HG03045 (cell line): ENCODE data around the gene SBF2.
"Not testable (repeated sequence)": the region's sequence is repeated elsewhere in the genome, so short reads cannot be mapped to it uniquely, and the experiment has no call there.

Experiments used
- ATAC-seq: cut with Tn5 transposase; IDR thresholded peaks from one replicate; pipeline ENCODE4 v1.9.1; 2021; ENCODE audit warnings: mild to moderate bottlenecking, moderate library complexity; ENCODE audit not compliant: unreplicated experiment

The SBF2 gene

GRCh38 chr11:10272132-10272531 lies 21.9 kb downstream of the SBF2 start:
- no peak for ATAC-seq

- no peak for ATAC-seq
Measured at GRCh38 chr11:10268746-10269488, 25.1 kb downstream of the SBF2 start.

GRCh38 chr11:10267821-10268220 lies 26.2 kb downstream of the SBF2 start:
- ATAC-seq, result no peak

- ATAC-seq, result no peak
Measured at GRCh38 chr11:10265936-10266335, 28.1 kb downstream of the SBF2 start.

GRCh38 chr11:10264716-10265115 lies 29.3 kb downstream of the SBF2 start:
- not testable (repeated sequence) for ATAC-seq

DNA sequence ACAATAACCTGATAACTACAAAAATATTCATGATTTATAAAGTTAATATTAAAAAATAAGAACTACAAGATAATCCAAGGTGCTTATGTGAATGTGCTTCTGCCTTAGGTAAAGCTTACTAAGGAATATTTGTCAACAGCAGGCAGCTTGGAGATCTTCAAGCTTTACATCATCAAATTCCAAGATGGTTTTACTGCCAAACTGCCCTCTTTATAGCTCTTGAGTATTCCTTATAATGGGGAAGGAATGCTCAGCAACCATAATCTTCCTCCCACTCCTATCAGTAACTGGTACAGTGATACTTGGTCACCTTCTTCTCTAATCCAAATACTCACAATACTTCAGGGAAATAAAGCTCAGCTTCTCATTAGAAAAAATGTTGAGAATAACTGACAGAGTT lies 30.1 kb downstream of the SBF2 start:
- ATAC-seq, result no peak

DNA sequence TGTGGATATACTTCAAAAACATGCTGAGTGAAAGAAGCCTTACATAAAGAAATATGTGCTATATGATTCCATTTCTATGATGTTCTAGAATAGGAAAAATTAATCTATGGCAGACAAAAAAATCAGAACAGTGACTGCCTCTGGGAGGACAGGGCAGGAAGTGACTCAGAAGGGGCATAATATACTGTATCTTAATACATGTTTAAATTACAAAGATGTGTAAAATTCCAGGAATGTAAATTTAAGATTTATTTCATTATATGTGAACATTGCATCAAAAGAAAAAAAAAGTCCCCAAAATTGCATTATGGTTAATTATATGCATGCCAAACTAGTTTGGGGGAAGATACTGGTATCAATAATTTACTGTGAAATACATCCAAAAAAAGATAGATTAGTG lies 32.2 kb downstream of the SBF2 start:
- no peak for ATAC-seq

GRCh38 chr11:10257478-10257877 lies 36.5 kb downstream of the SBF2 start:
- ATAC-seq, result no peak

GRCh38 chr11:10255388-10256125 lies 38.5 kb downstream of the SBF2 start:
- no peak for ATAC-seq

DNA sequence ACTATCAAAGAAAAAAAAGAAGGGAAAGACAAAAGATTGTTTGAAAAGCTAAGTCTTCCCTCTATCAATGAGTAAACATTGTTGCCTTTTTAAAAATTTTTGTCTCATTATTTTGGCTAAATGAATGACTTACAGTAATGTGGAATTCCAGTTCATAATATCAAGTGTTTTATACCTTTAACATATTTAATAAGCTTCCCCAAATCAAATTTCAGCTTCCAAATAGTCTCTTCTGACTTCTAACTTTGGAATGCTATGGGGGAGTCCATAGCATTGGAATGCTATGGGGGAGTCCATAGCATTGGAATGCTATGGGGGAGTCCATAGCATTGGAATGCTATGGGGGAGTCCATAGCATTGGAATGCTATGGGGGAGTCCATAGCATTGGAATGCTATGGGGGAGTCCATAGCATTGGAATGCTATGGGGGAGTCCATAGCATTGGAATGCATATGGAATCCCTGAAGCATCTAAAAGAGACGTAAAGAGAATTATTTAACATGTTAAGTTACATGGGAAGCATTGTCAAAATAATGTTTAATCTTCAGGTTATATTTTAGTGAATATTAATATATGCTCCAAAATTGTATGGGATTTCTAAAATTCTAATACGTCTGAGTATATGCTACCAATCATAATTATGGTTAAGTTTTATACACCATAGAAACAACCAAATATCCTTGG lies 44.4 kb downstream of the SBF2 start:
- not testable (repeated sequence) for ATAC-seq

- no peak for ATAC-seq
Measured at GRCh38 chr11:10247011-10247410, 47.0 kb downstream of the SBF2 start.

DNA sequence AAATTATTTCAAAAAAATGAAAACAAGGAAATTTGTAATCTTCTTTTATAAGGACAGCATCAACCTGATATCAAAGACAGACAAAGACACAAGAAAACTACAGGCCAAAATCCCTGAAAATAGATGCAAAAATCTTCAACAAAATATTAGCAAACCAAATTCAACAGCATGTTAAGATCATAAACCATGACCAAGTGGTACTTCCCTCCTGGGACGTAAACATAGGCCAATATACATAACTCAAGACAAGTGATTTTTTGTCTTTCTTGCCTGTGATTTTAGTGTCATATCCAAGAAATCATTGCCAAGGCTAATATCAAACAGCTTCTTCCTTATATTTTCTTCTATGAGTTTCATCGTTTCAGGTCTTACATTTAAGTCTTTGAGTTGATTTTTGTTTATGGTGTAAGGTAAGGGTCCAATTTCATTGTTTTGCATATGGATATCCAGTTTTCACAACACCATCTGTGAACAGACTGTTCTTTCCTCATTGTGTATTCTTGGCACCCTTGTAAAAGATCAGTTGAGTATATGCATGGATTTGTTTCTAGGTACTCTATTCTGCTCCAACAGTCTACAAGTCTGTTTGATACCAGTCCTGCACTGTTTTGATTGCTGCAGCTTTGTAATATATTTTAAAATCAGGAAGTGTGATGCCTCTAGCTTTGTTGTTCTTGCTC lies 50.0 kb downstream of the SBF2 start:
- no peak for ATAC-seq

DNA sequence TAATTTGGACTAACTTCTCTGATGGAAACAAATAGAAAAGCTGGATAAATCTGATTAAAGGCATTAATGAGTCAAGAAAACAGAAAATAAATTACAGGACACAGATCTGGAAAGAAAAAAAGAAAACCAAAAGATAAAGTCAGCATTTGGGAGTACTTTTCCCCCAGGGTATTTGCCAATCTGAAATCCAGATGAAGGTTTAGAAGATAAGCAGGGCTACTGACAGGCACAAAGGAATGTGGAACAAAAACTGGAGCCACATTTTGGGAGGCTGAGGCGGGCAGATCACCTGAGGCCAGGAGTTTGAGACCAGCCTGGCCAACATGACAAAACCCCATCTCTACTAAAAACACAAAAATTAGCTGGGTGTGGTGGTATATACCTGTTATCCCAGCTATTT lies 57.2 kb downstream of the SBF2 start:
- ATAC-seq, result no peak

GRCh38 chr11:10233581-10233980 lies 60.4 kb downstream of the SBF2 start:
- ATAC-seq, result no peak

DNA sequence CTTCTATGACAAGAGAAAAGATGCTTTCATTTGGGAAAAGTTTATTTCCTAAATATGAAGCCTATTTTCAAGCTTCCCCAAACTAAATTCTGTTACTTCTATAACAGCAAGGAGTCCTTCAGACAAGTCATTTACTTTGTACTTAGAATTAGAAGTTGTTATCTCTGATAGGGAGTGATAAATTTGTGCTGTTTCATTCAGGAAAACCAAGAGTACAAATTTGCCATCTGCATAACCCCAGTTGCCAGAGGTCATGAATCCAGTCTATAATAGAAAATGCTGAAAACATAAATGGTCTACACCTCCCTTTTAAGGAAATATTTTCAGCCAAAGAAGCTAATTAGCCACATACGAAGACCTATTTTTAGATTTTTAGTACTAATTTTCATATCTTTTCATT lies 61.3 kb downstream of the SBF2 start:
- no peak for ATAC-seq

DNA sequence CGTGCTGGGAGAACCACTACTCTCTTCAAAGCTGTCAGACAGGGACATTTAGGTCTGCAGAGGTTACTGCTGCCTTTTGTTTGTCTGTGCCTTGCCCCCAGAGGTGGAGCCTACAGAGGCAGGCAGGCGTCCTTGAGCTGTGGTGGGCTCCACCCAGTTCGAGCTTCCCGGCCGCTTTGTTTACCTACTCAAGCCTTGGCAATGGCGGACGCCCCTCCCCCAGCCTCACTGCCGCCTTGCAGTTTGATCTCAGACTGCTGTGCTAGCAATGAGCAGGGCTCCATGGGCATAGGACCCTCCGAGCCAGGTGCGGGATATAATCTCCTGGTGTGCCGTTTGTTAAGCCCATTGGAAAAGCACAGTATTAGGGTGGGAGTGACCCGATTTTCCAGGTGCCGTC lies 62.2 kb downstream of the SBF2 start:
- not testable (repeated sequence) for ATAC-seq

- no peak for ATAC-seq
Measured at GRCh38 chr11:10225553-10225952, 68.5 kb downstream of the SBF2 start.

DNA sequence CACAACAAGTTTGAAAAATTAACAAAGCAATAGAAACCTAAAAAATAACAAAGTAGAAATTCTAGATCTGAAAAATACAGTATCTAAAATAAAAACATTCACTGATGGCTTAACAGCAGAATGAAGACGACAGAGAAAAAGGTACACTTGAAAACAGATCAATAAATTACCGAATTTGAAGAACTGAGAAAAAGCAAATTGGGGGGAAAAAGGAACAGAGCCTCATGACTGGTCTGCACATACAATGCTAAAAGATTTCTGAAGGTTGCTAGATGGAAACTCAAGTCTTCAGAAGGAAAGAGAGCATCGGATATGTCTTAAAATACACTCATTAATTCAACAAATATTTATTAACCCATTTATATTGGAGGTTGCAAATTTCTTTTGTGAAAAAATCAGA lies 71.6 kb downstream of the SBF2 start:
- no peak for ATAC-seq

DNA sequence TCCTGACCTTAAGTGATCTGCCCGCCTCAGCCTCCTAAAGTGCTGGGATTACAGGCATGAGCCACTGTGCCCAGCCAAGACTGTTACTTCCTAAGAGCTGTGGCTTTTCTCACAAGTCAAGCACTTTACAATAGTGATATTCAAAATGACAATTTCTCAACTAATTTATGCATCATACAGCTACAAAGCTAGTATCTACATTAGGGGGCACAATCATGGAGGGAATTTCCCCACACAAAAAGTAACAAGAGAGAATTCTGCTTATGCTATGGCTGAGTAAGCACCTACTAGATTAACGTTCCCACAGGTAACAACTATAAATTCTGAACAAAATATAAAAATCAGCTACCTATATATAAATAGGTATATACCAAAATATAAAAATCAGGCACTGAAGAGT lies 72.7 kb downstream of the SBF2 start:
- no peak for ATAC-seq

GRCh38 chr11:10211470-10211869 lies 82.5 kb downstream of the SBF2 start:
- ATAC-seq, result no peak

- ATAC-seq, result no peak
Measured at GRCh38 chr11:10209326-10209725, 84.7 kb downstream of the SBF2 start.
